TTC549 (cell line): Measurements from ENCODE around the gene SH2D3C.

Source experiments
- FAIRE-seq: peaks from 2 replicates; lab custom pipeline; 2012; peaks lifted over from hg19 to GRCh38; lab: Jason Lieb, UNC

Gene SH2D3C

DNA sequence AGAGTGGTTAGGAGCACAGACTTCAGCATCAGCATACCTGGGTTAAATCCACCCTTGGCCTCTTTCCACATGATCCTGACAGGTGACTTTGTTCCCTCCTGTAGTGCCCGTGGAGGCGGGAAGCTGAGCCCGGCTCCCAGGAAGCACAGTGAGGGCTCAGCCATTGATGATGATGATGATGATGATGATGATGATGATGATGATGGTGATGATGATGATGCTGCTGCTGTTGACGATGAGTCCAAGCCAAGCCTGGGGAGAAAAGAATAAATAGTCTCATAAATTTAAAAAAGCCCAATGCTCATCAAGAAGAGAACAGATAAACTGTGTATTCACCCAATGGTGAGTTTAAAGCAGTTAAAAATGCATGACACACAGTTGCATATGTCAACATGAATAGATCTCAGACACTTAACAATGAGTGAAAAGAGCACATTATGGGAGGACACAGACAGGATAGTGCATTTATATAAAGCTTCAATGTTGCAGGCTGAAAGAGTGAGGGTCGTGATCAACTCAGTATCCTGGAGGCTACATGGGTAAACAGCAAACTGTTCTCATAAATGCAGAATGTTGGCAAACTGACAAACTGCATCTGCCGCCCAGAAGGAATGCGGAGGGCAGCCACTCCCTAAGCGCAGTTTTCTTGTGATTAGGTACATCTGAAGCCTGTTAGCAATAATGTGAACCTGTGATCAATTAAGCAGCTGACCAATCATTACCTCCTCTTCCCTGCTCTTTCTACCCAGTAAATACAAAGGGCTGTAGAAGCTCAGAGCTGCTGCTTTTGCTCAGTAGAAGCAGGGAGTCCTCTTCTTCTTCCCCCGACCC lies 83.4 kb downstream of the SH2D3C start:
- no peak for FAIRE-seq

DNA sequence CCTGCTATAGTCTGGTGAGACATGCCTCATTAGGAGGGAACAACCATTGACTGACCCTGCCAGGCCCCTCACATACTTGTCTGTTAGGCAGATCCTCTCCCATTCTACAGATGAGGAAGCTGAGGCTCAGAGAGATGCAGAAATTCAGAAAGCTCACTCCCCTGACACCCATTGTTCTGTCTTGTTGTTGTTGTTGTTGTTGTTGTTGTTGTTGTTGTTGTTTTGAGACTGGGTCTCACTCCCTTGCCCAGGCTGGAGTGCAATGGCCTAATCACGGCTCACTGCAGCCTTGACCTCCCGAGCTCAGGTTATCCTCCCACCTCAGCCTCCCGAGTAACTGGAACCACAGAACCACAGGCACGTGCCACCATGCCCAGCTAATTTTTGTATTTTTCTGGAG lies 84.8 kb downstream of the SH2D3C start:
- no peak for FAIRE-seq

DNA sequence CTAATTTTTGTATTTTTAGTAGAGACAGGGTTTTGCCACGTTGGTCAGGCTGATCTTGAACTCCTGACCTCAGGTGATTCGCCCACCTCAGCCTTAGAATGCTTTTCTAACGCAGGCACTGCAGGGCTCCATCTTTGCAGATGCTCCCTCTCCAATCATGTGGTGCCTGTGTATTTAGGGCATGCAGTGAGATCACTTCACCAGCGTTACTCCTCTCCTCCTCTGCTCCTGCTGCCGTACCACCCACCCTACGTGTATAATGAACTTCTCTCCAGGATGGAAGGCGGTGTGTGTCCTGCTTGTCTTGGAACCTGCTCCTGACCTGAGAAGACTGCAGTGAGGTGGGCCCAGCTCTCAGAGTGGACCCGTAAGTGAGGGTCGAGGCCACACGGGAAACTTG lies 85.3 kb downstream of the SH2D3C start:
- no peak for FAIRE-seq

DNA sequence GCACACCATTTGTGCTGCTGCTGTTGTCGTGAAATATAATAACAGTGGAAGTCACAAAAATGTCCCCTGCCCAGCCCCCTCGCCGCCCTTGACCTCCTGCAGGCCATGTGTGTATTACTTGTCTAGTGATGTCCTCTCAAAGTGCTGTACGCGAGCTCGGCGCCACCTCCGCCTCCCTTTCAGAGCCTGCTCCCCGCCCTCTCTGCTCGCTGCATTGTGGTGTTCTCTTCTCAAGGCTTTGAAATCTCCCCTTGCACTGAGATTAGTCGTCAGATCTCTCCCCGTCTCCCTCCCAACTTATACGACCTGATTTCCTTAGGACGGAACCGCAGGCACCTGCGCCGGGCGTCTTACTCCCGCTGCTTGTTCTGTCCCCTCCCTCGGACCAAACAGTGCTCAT lies 86.4 kb downstream of the SH2D3C start:
- FAIRE-seq = no peak

- no peak for FAIRE-seq
Observed at GRCh38 chr9:127690735-127691134, 87.7 kb downstream of the SH2D3C start.

DNA sequence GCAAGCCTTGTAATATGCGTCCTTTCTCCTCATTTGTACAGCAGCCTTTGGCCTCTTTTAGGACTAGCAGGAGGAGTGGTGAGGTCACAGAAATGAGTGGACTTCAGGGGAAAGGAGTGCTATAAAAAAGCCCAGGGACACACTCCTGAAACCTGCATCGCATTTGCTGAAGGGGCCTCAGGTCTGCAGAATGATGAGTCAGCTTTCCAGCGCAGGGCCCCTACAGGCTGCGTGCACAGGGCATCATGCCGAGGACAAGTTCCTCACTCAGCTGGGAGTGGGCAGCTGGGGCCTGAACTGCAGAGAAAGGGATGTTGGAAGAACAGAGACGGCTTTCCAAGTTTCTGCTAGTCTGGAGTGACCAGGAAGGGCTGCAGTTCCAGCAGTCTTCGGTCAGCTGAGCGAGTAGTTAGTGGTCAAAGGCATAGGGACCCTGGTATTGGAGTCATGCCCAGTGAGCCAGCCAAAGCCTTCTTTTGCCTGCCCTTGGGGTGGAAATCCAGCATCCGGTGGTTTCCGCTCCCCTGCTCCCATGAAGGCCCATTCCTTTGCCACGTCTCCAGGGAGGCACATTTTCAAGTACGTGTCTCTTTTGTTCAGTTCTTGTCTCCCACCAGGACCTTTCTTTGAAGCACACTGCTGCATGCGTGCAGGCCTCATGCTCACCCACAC lies 89.0 kb downstream of the SH2D3C start:
- FAIRE-seq = no peak
